ENCODE data around the gene RINL.

Gene RINL

GRCh38 chr19:38905620-38906019 lies 27.5 kb upstream of the RINL start:
- no peak for DNase-seq (ENCODE audit: low read depth)
- TF ChIP-seq, protein P1, sequence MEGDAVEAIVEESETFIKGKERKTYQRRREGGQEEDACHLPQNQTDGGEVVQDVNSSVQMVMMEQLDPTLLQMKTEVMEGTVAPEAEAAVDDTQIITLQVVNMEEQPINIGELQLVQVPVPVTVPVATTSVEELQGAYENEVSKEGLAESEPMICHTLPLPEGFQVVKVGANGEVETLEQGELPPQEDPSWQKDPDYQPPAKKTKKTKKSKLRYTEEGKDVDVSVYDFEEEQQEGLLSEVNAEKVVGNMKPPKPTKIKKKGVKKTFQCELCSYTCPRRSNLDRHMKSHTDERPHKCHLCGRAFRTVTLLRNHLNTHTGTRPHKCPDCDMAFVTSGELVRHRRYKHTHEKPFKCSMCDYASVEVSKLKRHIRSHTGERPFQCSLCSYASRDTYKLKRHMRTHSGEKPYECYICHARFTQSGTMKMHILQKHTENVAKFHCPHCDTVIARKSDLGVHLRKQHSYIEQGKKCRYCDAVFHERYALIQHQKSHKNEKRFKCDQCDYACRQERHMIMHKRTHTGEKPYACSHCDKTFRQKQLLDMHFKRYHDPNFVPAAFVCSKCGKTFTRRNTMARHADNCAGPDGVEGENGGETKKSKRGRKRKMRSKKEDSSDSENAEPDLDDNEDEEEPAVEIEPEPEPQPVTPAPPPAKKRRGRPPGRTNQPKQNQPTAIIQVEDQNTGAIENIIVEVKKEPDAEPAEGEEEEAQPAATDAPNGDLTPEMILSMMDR (conservative IDR thresholded peaks at IDR 0.05; ENCODE audit: control insufficient read depth, insufficient read depth, low read depth, low read length), result no peak
- no peak overlapping the region for H3K4me3 ChIP-seq (ENCODE audit: control insufficient read depth, low read depth, low read length)

DNA sequence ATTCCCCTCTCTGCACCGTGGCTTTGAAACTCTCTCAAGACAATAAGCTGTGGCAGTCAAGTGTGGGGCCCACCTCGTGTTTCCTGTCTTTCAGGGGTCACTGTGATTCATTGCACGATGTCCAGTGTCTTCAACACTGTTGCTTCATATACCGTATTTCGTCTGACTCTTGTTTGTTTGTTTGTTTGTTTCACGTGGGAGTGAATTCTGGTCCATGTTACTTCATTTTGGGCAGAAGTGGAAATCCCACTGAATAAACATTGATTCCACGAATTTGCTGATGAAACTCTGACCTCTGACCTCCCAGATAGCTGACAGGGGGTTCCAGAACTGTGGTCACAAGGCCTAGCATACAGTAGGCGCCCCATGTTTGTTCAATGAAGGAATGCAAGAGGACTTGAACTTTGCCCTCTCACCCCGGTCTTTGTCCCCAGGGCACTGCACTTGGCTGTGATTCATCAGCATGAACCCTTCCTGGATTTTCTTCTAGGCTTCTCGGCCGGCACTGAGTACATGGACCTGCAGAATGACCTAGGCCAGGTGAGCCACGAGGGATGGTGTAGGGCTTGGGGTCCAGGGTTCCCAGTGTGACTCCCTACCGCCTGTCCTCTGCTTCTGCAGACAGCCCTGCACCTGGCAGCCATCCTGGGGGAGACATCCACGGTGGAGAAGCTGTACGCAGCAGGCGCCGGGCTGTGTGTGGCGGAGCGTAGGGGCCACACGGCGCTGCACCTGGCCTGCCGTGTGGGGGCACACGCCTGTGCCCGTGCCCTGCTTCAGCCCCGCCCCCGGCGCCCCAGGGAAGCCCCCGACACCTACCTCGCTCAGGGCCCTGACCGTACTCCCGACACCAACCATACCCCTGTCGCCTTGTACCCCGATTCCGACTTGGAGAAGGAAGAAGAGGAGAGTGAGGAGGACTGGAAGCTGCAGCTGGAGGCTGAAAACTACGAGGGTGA lies 26.8 kb upstream of the RINL start:
- TF ChIP-seq, protein P1 (conservative IDR thresholded peaks at IDR 0.05; ENCODE audit: control insufficient read depth, insufficient read depth, low read depth, low read length), result no peak
- no peak overlapping the region for H3K4me3 ChIP-seq (ENCODE audit: control insufficient read depth, low read depth, low read length)
- no peak for DNase-seq (ENCODE audit: low read depth)

DNA sequence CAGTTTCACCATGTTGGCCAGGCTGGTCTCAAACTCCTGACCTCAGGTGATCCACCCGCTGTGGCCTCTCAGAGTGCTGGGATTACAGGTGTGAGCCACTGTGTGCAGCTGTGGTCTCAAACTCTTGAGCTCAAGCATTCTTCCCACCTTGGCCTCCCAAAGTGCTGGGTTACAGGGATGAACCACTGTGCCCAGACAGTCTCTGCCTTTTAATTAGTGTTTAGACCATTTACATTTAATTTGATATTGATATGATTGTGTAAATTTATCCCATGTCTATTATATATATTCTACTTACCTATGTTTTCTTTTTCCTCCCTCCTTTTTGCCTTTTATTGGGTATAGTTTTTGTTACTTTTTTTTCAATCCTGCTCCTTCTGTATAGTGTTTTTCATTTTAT lies 23.6 kb upstream of the RINL start:
- TF ChIP-seq, protein P1 (conservative IDR thresholded peaks at IDR 0.05; ENCODE audit: control insufficient read depth, insufficient read depth, low read depth, low read length), result no peak
- no peak overlapping the region for H3K4me3 ChIP-seq (ENCODE audit: control insufficient read depth, low read depth, low read length)
- no peak for DNase-seq (ENCODE audit: low read depth)

DNA sequence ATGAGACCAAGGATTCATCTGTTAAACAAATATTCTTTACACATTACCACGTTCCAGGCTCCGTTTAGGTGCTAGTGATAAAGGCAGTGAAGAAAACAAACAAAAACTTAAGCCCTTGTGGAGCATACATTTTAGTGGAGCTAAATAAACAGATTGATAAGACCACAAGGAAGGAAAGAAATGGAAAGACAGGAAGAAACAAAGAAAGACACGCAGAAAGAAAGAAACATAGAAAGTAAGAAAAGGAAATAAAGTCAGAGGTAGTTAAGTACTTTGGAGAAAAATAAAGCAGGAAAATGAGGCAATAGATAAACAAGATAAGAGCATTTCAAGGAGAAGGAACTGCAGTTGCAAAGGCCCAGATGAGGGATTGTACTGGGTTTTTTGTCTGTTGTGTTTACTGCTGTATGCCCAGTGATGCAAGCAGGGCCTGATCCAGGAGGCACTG lies 22.7 kb upstream of the RINL start:
- DNase-seq (ENCODE audit: low read depth), result no peak

GRCh38 chr19:38900202-38900629 lies 22.1 kb upstream of the RINL start:
- peak; percentile 42 for DNase-seq (ENCODE audit: low read depth)
- H3K4me3 ChIP-seq (ENCODE audit: control insufficient read depth, low read depth, low read length), result peak overlapping the region; percentile 90
- TF ChIP-seq, protein P1 (conservative IDR thresholded peaks at IDR 0.05; ENCODE audit: control insufficient read depth, insufficient read depth, low read depth, low read length), result no peak

More for the DNA sequence above, 22.7 kb upstream of the RINL start:
- TF ChIP-seq, protein P1 (conservative IDR thresholded peaks at IDR 0.05; ENCODE audit: control insufficient read depth, insufficient read depth, low read depth, low read length), result no peak
- peak overlapping the region; percentile 90 for H3K4me3 ChIP-seq (ENCODE audit: control insufficient read depth, low read depth, low read length)

DNA sequence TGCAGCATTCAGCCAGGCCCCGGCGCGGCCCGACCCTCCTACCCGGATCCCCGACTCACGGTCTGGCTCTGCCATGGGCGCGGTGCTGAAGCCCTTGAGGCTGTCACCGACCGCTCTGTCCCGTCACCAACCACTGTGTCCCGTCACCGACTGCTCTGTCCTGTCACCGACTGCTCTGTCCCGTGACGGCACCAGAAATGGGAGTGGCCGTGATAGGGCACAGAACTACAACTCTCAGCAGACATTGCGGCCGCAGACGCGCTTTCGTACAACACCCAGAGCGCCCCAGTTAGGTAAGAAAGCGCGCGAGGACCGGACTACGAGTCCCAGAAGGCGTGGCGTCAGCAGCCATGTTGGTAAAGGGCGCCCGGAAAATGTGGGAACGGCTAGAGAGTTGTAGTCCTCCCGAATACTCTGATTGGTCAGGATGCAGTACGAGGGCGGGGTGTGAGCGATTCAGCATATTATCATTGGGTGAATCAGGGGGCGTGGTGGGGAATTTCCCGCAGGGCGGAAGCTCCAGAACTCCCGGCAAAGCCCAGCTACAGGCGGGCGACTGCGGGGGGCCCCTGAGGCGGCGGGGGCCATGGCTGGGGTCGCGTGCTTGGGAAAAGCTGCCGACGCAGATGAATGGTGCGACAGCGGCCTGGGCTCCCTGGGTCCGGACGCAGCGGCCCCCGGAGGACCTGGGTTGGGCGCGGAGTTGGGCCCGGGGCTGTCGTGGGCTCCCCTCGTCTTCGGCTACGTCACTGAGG lies 21.5 kb upstream of the RINL start, which contains the start of the genes NFKBIB and SIRT2:
Gene NFKBIB, plus strand, starts transcription at position 523 of the 755 bp plus-strand sequence. Its CDS starts 64 bp downstream, at position 587.
Gene SIRT2, minus strand, starts transcription at position 172 of the 755 bp plus-strand sequence. Its CDS starts 97 bp downstream, at position 75.
- H3K4me3 ChIP-seq (ENCODE audit: control insufficient read depth, low read depth, low read length), result peak within 1 kb of the TSS; percentile 90
- peak; percentile 99 for DNase-seq (ENCODE audit: low read depth)
- TF ChIP-seq, protein P1 (conservative IDR thresholded peaks at IDR 0.05; ENCODE audit: control insufficient read depth, insufficient read depth, low read depth, low read length), result no peak

All from fibroblast of mammary gland (primary cell).